CD4-positive, alpha-beta T cell treated with Interleukin-6 at 100 ng/mL for 8 hours (primary cell): ENCODE data around the gene FAM193B.

Experiments used
- DNase-seq: peaks from one replicate; pipeline ENCODE4 v3.0.0-alpha.2; 2020; ENCODE audit warnings: mixed read lengths, low spot score

The FAM193B gene

GRCh38 chr5:177515580-177515979, 38.8 kb downstream of the FAM193B start:
- DNase-seq: no peak

- no peak for DNase-seq
These were observed 39.8 kb downstream of the FAM193B start for GRCh38 chr5:177514541-177514940.

GRCh38 chr5:177513500-177513899, 40.9 kb downstream of the FAM193B start:
- DNase-seq: no peak

GRCh38 chr5:177512736-177513380, 41.5 kb downstream of the FAM193B start:
- DNase-seq: no peak

GRCh38 chr5:177511796-177512675, 42.3 kb downstream of the FAM193B start:
- no peak for DNase-seq

- no peak for DNase-seq
These were observed 43.2 kb downstream of the FAM193B start for GRCh38 chr5:177511181-177511580.

DNA sequence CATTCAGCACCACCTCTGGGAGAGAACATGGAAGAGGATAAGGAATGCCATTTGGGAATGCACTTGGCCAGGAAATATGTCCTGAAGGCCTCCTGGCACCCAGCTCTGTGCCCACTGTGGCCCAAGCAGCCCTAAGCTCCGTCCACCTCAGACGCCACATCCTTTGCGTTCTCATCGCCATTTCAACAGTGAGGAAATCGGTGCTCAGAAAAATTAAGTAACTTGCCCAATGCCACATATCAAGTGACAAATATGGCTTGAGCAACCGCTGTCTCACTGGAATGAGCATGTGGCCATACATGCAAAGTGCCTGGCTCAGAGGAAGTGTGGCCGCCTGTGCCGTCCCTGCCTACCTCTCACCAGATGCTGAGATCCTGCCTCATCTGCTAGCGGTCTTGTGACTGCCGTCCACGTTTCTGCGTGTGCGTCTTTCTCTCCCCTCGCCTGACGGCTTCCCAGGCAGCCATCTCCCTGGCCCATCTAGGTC, 43.8 kb downstream of the FAM193B start:
- DNase-seq: no peak

GRCh38 chr5:177509991-177510566, 44.3 kb downstream of the FAM193B start:
- no peak for DNase-seq

GRCh38 chr5:177509381-177509951, 44.9 kb downstream of the FAM193B start, which contains the start of gene DOK3:
Gene DOK3 (minus strand): TSS chr5:177509826. CDS start chr5:177509540, 286 bp downstream.
- DNase-seq: no peak

DNA sequence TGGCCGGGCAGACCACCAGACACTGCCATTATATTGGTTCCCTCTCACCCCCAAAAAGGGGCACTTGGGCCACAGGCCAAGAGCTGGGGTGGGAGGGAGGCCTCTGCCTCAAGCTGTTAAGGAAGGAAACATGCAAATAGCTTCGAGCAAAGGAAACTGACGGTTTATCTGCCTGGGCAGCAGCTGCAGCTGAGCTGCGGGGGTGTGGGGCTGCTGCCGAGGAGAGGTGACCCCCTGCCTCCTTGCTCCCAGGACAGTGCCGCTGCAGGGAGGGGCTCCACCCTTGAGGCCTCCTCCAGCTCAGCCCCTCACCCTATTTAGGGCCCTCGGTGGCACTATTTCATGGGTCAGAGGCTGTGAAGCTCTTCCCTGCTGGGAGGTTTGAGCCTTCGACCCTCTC, 45.5 kb downstream of the FAM193B start:
- DNase-seq: no peak

DNA sequence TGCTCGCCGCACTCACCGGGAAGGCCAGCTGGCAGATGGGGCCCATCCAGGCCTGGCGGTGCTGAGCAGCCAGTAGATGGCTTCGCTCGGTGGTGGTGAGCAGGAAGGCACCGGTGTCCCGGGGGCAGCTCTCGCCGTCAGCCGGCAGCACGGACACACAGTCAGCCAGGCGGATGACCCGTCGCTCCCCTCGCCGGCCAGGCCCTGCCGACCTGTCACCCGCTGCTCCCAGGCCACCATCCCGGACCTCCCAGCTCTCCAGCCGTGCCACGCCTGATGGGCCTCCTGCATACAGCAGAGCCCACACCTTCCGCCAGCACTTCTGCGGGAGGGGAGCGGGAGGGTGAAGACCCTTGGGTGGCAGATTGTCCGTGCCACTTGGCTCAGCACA, 46.1 kb downstream of the FAM193B start:
- DNase-seq: no peak

DNA sequence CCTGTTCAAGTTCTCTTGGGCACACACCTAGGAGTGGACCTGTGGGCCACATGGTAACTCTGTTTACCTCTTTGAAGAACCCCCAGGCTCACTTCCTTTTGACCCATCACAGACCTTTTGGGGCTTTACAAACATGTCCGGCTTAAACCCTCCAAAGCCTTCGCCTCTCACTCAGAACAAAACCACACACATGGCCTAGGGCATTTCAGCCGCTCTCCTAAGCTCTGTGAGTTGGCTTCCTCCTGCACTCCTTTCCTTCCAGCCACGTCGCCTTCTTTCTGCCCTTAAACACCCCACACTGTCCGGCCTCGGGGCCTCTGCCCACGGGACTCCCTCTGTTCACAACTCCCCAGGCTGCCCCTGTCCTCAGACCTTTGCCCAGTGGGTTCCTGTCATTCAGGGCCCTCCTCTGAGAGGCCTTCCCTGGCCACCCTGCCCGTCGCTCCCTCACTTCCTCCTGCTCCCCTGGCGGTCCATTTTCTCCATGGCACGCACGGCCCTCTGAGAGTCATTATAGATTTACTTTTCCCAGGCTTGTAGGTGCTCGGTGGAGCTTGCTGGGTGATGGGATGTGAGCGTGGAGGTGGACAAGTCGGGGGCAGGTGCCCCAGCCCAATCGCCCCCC, 46.7 kb downstream of the FAM193B start:
- no peak for DNase-seq

- DNase-seq: no peak
These were observed 47.2 kb downstream of the FAM193B start for GRCh38 chr5:177507165-177507564.

GRCh38 chr5:177505075-177505474, 49.3 kb downstream of the FAM193B start:
- DNase-seq: no peak

DNA sequence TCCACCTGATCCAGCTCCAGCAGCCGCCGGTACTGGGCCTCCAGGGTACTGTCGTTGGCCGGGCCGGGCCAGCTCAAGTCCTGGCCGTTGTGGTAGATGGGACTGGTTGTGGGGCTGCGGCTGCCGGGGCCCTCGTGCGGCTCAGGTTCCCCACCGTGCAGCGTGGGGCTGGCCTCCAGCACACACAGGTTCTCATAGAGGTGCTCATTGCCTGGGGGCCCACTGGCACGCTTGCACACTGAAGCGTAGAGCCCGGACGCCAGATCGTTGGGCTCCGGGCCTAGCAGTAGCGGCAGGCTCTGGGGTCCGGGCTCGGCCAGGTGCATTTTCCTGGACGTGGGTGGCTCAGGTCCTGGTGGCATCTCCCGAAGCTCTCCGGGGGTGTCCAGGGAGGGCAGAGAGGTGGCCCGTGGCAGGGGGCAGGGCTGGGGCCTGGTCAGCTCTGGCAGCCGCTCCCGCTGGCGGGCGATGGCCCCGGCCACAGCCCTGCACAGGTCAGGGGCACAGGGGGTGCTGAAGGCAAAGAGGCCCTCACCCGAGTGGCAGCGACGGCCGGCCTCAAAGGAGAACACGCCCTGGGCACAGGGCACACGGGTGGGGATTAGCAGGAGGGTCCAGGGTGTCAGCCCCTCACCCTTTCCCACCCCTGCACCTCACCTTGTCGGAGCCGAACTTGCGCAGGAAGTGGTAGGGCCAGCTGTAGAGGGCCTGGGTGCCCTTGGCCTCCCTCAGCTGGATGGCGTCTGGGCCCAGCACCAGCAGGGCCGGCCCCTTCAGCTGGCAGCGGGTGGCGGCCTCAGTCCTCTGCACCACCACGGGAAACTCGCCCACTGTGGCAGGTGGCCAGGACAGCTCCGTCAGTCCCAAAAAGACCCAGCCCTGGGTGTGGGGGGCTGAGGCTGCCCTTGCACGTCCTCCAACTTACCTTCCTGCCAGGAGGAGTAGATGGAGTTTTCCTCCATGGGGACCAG, 50.0 kb downstream of the FAM193B start:
- no peak for DNase-seq

DNA sequence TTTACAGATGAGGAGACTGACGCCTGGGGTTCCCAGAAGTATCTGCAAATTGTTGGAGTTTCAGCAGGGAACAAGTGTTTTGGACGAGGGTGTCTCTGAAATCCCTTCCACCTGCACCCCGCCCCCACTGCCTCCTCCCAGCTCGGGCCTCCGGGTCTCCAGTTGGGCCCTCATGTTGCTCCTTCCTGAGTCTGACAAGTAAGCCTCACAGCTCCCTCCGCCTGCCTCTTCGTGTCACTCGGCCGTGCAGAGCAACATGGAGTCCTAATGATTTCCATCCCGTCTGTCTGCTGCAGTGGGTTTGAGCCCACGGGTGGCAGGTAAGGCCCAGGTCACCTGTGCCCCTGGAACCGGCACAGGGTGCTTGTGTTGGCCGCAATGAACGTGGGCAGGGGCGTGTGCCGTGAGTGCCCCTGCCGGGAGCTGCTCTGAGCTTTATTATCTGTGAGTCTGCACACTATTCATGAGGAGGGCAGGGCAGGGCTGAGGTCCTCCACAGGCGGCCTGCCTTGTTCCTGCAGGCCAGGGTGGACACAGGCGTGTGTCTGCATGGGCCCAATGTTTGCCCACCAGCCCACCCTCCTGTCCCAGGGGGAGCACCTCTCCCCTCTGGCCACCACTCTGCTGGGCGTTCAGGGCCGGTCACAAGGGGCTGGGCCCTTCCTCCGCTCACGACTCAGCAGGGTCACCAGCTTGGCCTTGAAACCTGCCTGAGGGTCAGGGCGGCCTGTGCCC, 50.8 kb downstream of the FAM193B start:
- DNase-seq: no peak

GRCh38 chr5:177502886-177503285, 51.5 kb downstream of the FAM193B start:
- no peak for DNase-seq

DNA sequence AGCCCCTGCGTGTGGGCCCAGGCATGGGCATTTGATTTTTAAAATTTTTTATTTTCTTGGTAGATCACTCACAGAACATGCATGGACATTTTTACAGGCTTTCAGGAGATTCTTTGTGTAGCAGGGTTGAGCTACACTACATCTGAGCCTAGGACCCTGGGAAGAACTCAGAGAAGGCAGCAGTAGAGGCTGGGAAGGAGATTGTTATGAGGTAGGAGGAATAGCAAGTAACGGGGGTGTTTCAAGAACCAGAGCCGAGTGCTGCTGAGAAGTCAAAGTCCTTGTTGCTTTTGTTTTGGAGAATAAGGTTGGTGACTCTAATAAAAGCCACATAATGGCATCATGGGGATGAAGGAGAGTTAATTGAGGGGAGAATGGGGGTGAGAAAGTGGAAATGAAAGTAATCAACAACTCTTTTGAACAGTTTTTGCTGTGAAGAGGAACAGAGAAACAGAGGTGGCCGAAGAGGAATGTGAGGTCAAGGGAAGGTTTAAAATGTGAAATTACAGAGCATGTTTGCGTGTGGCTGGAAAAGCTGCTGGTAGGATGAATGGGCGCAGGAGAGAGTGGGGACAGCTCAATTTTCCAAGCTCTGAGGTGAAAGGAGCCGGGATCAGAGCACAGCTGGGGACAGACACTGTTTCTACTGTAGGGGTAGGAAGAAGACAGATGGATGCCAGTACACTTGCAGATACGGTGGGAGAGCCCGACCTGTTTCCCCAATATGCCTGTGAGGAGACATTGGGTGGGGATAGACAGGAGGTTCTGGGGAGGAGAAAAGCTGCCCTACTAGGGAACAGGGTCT, 52.3 kb downstream of the FAM193B start:
- no peak for DNase-seq
